RWPE2 (cell line): ENCODE results near the gene TRAF1.

ENCODE experiments used
- ATAC-seq: fragments of 200-7000 bp; cut with Tn5 transposase; 3 replicates; pipeline ENCODE4 v1.9.1; 2021; ENCODE audit warnings: low read depth
- DNase-seq: peaks from one replicate; pipeline ENCODE4 v3.0.0-alpha.2; 2020; ENCODE audit warnings: low spot score
- H3K27ac ChIP-seq: fragments of 450-650 bp; 2 replicates; pipeline ENCODE4 v1.5.1; 2017; ENCODE audit warnings: mild to moderate bottlenecking; ENCODE audit not compliant: poor library complexity, severe bottlenecking
- H3K27me3 ChIP-seq: fragments of 250-450 bp; sonication (Bioruptor Pico); 2 replicates; pipeline ENCODE4 v1.5.1; 2021; ENCODE audit warnings: mild to moderate bottlenecking, moderate library complexity; ENCODE audit not compliant: insufficient read depth, poor library complexity, severe bottlenecking
- H3K36me3 ChIP-seq: fragments of 250-450 bp; sonication (Bioruptor Pico); 2 replicates; pipeline ENCODE4 v1.5.1; 2020; ENCODE audit warnings: low read depth, mild to moderate bottlenecking, moderate library complexity
- H3K4me1 ChIP-seq: fragments of 250-450 bp; sonication (Bioruptor Pico); 2 replicates; pipeline ENCODE4 v1.5.1; 2021; ENCODE audit warnings: mild to moderate bottlenecking, moderate library complexity; ENCODE audit not compliant: insufficient read depth, poor library complexity, severe bottlenecking
- H3K4me3 ChIP-seq: fragments of 250-450 bp; sonication (Bioruptor Pico); 2 replicates; pipeline ENCODE4 v1.5.1; 2021; ENCODE audit warnings: mild to moderate bottlenecking, moderate library complexity; ENCODE audit not compliant: severe bottlenecking
- H3K9me3 ChIP-seq: fragments of 250-450 bp; sonication (Bioruptor Pico); 2 replicates; pipeline ENCODE4 v1.5.1; 2021; ENCODE audit warnings: mild to moderate bottlenecking, moderate library complexity; ENCODE audit not compliant: severe bottlenecking
- CTCF ChIP-seq: fragments of 450-650 bp; IDR thresholded peaks from one replicate; pipeline ENCODE4 v1.5.1; 2017; ENCODE audit warnings: mild to moderate bottlenecking, moderate library complexity; ENCODE audit not compliant: poor library complexity, severe bottlenecking

Gene TRAF1

GRCh38 chr9:120925535-120926396 is 830 bp downstream of the TRAF1 start:
- H3K9me3 ChIP-seq: no peaks in the 10 kb centered on the region
- H3K27me3 ChIP-seq: no peaks in the 10 kb centered on the region
- H3K36me3 ChIP-seq: no peaks in the 10 kb centered on the region
- no peak overlapping the region for H3K27ac ChIP-seq
- H3K4me3 ChIP-seq: no peak overlapping the region
- no peak for DNase-seq
- H3K4me1 ChIP-seq: peaks cover 5% of the 10 kb centered on the region
- no peak for TF ChIP-seq CTCF
- ATAC-seq: peak; percentile 21; the same call in 1 of the 3 replicates

- DNase-seq (no peak), ATAC-seq (no peak)
- no peaks in the 10 kb centered on the region for H3K27me3 ChIP-seq
- peaks cover 5% of the 10 kb centered on the region for H3K4me1 ChIP-seq
- no peaks in the 10 kb centered on the region for H3K9me3 ChIP-seq
- no peak for TF ChIP-seq CTCF
- H3K36me3 ChIP-seq: no peaks in the 10 kb centered on the region
- no peak overlapping the region for H3K27ac ChIP-seq
- H3K4me3 ChIP-seq: no peak overlapping the region
These were observed 1.7 kb downstream of the TRAF1 start for GRCh38 chr9:120924698-120925534.

- H3K4me3 ChIP-seq: no peak overlapping the region
- TF ChIP-seq CTCF: no peak
- ATAC-seq: no peak
These were observed 2.8 kb downstream of the TRAF1 start for GRCh38 chr9:120923620-120924328.

GRCh38 chr9:120922404-120923195 is 4.0 kb downstream of the TRAF1 start:
- no peaks in the 10 kb centered on the region for H3K9me3 ChIP-seq
- H3K27ac ChIP-seq: no peak overlapping the region
- DNase-seq: no peak
- H3K4me1 ChIP-seq: no peaks in the 10 kb centered on the region
- no peak for TF ChIP-seq CTCF
- no peaks in the 10 kb centered on the region for H3K36me3 ChIP-seq
- no peak overlapping the region for H3K4me3 ChIP-seq
- no peak for ATAC-seq
- no peaks in the 10 kb centered on the region for H3K27me3 ChIP-seq

More at GRCh38 chr9:120923620-120924328, 2.8 kb downstream of the TRAF1 start:
- Histone ChIP-seq H3K4me1 (no peaks in the 10 kb centered on the region), H3K9me3 (no peaks in the 10 kb centered on the region), H3K27me3 (no peaks in the 10 kb centered on the region), H3K27ac (no peak overlapping the region), H3K36me3 (no peaks in the 10 kb centered on the region)
- no peak for DNase-seq
